HG02870 (cell line): ENCODE results near the gene ZYG11B.
"Not testable (repeated sequence)": the region's sequence is repeated elsewhere in the genome, so short reads cannot be mapped to it uniquely, and the experiment has no call there.

Source experiments
- ATAC-seq: cut with Tn5 transposase; IDR thresholded peaks from one replicate; pipeline ENCODE4 v1.9.1; 2021; ENCODE audit warnings: mild to moderate bottlenecking, moderate library complexity; ENCODE audit not compliant: unreplicated experiment

The ZYG11B gene

GRCh38 chr1:52751589-52752483 is 25.6 kb downstream of the ZYG11B start:
- ATAC-seq = no peak

- ATAC-seq = no peak
Measured at GRCh38 chr1:52752484-52752826, 26.2 kb downstream of the ZYG11B start.

GRCh38 chr1:52753169-52753568 is 26.9 kb downstream of the ZYG11B start:
- ATAC-seq = no peak

GRCh38 chr1:52756020-52756419 is 29.8 kb downstream of the ZYG11B start:
- ATAC-seq = no peak

- no peak for ATAC-seq
Measured at GRCh38 chr1:52759908-52760307, 33.7 kb downstream of the ZYG11B start.

- no peak for ATAC-seq
Measured at GRCh38 chr1:52767596-52768280, 41.5 kb downstream of the ZYG11B start.

- no peak for ATAC-seq
Measured at GRCh38 chr1:52769346-52770033, 43.2 kb downstream of the ZYG11B start.

GRCh38 chr1:52771384-52771783 is 45.1 kb downstream of the ZYG11B start:
- ATAC-seq = no peak

- no peak for ATAC-seq
Measured at GRCh38 chr1:52786148-52786547, 59.9 kb downstream of the ZYG11B start.

GRCh38 chr1:52790429-52790828 is 64.2 kb downstream of the ZYG11B start:
- not testable (repeated sequence) for ATAC-seq

GRCh38 chr1:52792036-52792435 is 65.8 kb downstream of the ZYG11B start:
- no peak for ATAC-seq

- not testable (repeated sequence) for ATAC-seq
Measured at GRCh38 chr1:52793717-52794116, 67.5 kb downstream of the ZYG11B start.

- ATAC-seq = no peak
Measured at GRCh38 chr1:52795464-52795863, 69.2 kb downstream of the ZYG11B start.

- ATAC-seq = no peak
Measured at GRCh38 chr1:52798331-52798730, 72.1 kb downstream of the ZYG11B start.

GRCh38 chr1:52801011-52801410 is 74.8 kb downstream of the ZYG11B start:
- no peak for ATAC-seq

- ATAC-seq = not testable (repeated sequence)
Measured at GRCh38 chr1:52804083-52804482, 77.8 kb downstream of the ZYG11B start.

- ATAC-seq = no peak
Measured at GRCh38 chr1:52814465-52814864, 88.2 kb downstream of the ZYG11B start.

- ATAC-seq = not testable (repeated sequence)
Measured at GRCh38 chr1:52820830-52821229, 94.6 kb downstream of the ZYG11B start.

GRCh38 chr1:52825868-52826267 is 99.6 kb downstream of the ZYG11B start:
- no peak for ATAC-seq

GRCh38 chr1:52834798-52835197 is 108.5 kb downstream of the ZYG11B start:
- ATAC-seq = no peak

- ATAC-seq = no peak
Measured at GRCh38 chr1:52836035-52836434, 109.8 kb downstream of the ZYG11B start.

- not testable (repeated sequence) for ATAC-seq
Measured at GRCh38 chr1:52839175-52839574, 112.9 kb downstream of the ZYG11B start.
